B cell (primary cell): ENCODE data around the gene AUTS2. TPM values are rescaled to one million over a fixed set of nuclear protein-coding genes. Genes with fewer than 3 reads are reported as not detected.

Experiments used
- ATAC-seq: fragments of 200-7000 bp; cut with Tn5 transposase; one replicate; pipeline ENCODE4 v1.10.0; 2021; ENCODE audit warnings: low read depth, mild to moderate bottlenecking, moderate number of reproducible peaks, moderate library complexity
- CTCF ChIA-PET: fragments of 350-600 bp; sonication (Branson Sonifier 250); formaldehyde crosslinking; loops from one replicate; lab custom pipeline; 2021; ENCODE audit warnings: antibody characterized with exemption, inconsistent platforms; lab: Charles Lee
- POLR2A ChIA-PET: fragments of 350-600 bp; sonication (Branson Sonifier 250); formaldehyde crosslinking; loops from one replicate; lab custom pipeline; 2021; ENCODE audit warnings: antibody characterized with exemption; lab: Charles Lee
- DNase-seq: peaks from one replicate; pipeline ENCODE4 v3.0.0; 2013
- H2AFZ ChIP-seq: 2 replicates; pipeline ENCODE4 v1.6.1; 2012; ENCODE audit warnings: mild to moderate bottlenecking, low read depth, low read length; ENCODE audit not compliant: insufficient read depth, poor library complexity, severe bottlenecking
- H3K27ac ChIP-seq, 2 donors: 1 replicate in 1 of 2; 2 replicates in 1 of 2; pipeline ENCODE4 v1.5.1; 2012 to 2013; ENCODE audit warnings: low read length in 2 of 2, mild to moderate bottlenecking in 2 of 2, moderate library complexity in 1 of 2
- H3K27me3 ChIP-seq, 4 experiments: fragments of 200-600 bp in 1 of 4; sonication (generic) in 1 of 4; replicated peaks in 1 of 4; 1 replicate in 2 of 4; 2 replicates in 2 of 4; pipeline versions ENCODE4 v1.6.1 to v1.7.0; 2013 to 2016; ENCODE audit warnings: low read length in 3 of 4, mild to moderate bottlenecking in 2 of 4, mixed read lengths in 1 of 4, moderate library complexity in 1 of 4; ENCODE audit not compliant: insufficient read depth in 4 of 4, control insufficient read depth in 3 of 4; ENCODE audit errors: control extremely low read depth in 1 of 4
- H3K36me3 ChIP-seq, 2 experiments: replicated peaks in 1 of 2; 1 replicate in 1 of 2; 2 replicates in 1 of 2; pipeline versions ENCODE4 v1.6.1 to v1.7.1; 2013; ENCODE audit warnings: low read length in 1 of 2; ENCODE audit not compliant: insufficient read depth in 2 of 2, control insufficient read depth in 1 of 2; ENCODE audit errors: control extremely low read depth in 1 of 2, extremely low read depth in 1 of 2
- H3K4me1 ChIP-seq, 2 donors: fragments of 200-600 bp in 1 of 2; sonication (generic) in 1 of 2; 1 replicate in 1 of 2; 2 replicates in 1 of 2; pipeline versions ENCODE4 v1.5.1 to v1.6.1; 2013 to 2017; ENCODE audit warnings: low read length in 2 of 2; ENCODE audit not compliant: control insufficient read depth in 2 of 2, insufficient read depth in 2 of 2
- H3K4me2 ChIP-seq: replicated peaks from 2 replicates; pipeline ENCODE3; 2012; ENCODE audit warnings: mild to moderate bottlenecking, low read depth, low read length; ENCODE audit not compliant: poor library complexity, severe bottlenecking
- H3K4me3 ChIP-seq, 5 experiments: fragments of 200-600 bp in 1 of 5; sonication (generic) in 1 of 5; 1 replicate in 3 of 5; 2 replicates in 2 of 5; pipeline versions ENCODE4 v1.5.1 to v1.7.0; 2011 to 2016; ENCODE audit warnings: low read length in 4 of 5, mild to moderate bottlenecking in 4 of 5, low read depth in 2 of 5, control low read depth in 1 of 5, moderate library complexity in 1 of 5; ENCODE audit not compliant: insufficient read depth in 1 of 5; ENCODE audit errors: control extremely low read depth in 1 of 5, extremely low read depth in 1 of 5
- H3K79me2 ChIP-seq: fragments of 200-600 bp; sonication (generic); one replicate; pipeline ENCODE4 v1.6.0; 2016; ENCODE audit warnings: low read length; ENCODE audit not compliant: control insufficient read depth, insufficient read depth
- H3K9ac ChIP-seq: fragments of 200-600 bp; sonication (generic); 2 replicates; pipeline ENCODE4 v1.6.1; 2017; ENCODE audit warnings: mild to moderate bottlenecking, low read length, moderate library complexity
- H3K9me3 ChIP-seq, 3 donors: one replicate each; pipeline versions ENCODE4 v1.6.1 to v1.7.1; 2013; ENCODE audit warnings: low read length in 2 of 3; ENCODE audit not compliant: control insufficient read depth in 2 of 3, insufficient read depth in 1 of 3; ENCODE audit errors: control extremely low read depth in 1 of 3
- H4K20me1 ChIP-seq: 2 replicates; pipeline ENCODE4 v1.6.0; 2012; ENCODE audit warnings: mild to moderate bottlenecking, low read length; ENCODE audit not compliant: insufficient read depth, control insufficient read depth, poor library complexity, severe bottlenecking
- H3K27ac Mint-ChIP-seq: one replicate; pipeline ENCODE4 v1.8.0; 2021; ENCODE audit warnings: mixed read lengths
- H3K27me3 Mint-ChIP-seq: one replicate; pipeline ENCODE4 v1.8.0; 2021; ENCODE audit warnings: mixed read lengths
- H3K4me1 Mint-ChIP-seq: one replicate; pipeline ENCODE4 v1.8.0; 2021; ENCODE audit warnings: mixed read lengths
- H3K4me3 Mint-ChIP-seq: one replicate; pipeline ENCODE4 v1.8.0; 2021; ENCODE audit warnings: mixed read lengths
- H3K9me3 Mint-ChIP-seq: one replicate; pipeline ENCODE4 v1.8.0; 2022; ENCODE audit warnings: mixed read lengths; ENCODE audit not compliant: insufficient read depth
- CTCF ChIP-seq: fragments of 200-600 bp; IDR thresholded peaks from one replicate; pipeline ENCODE4 v1.8.0; 2022; ENCODE audit warnings: antibody characterized with exemption, mild to moderate bottlenecking
- EZH2 ChIP-seq: IDR thresholded peaks from 2 replicates; pipeline ENCODE4 v1.6.1; 2012; ENCODE audit warnings: borderline replicate concordance, low read depth, mild to moderate bottlenecking, moderate library complexity, low read length; ENCODE audit not compliant: insufficient read depth, poor library complexity, severe bottlenecking
- WGBS: methylation state at CpG from one replicate; pipeline ENCODE4 v1.1.5; 2013; ENCODE audit warnings: missing lambda C conversion rate; ENCODE audit not compliant: insufficient coverage; 5-methylcytosine and 5-hydroxymethylcytosine counted together
- intact Hi-C: fragments of 100-400 bp; cut with micrococcal nuclease; formaldehyde crosslinking; loops from one replicate; pipeline ENCODE4 v1.10.0; 2022
- polyA plus RNA-seq: library from polyadenylated mRNA; depleted of rRNA; stranded (reverse); fragments of >200 nt; gene quantifications from 2 replicates; pipeline ENCODE4 v1.2.3, GENCODE V29; 2012
- total RNA-seq, 2 donors: library from RNA; stranded (reverse); fragments of 120-200 nt in 1 of 2; gene quantifications; 1 replicate in 1 of 2; 2 replicates in 1 of 2; pipeline versions ENCODE4 v1.2.3 to v1.2.4, GENCODE V29; 2013 to 2022

AUTS2 gene
- total and polyA plus RNA-seq, 2 donors (not counting 1 experiment from before 2014, with no cell fraction given) = 22.3 to 35.0 TPM

- Mint-ChIP-seq H3K27me3 (peaks cover 22% of the 10 kb centered on the region), H3K4me1 (peaks cover 16% of the 10 kb centered on the region), H3K27ac (no peak overlapping the region), H3K4me3 (peak overlapping the region; percentile 94), H3K9me3 (no peaks in the 10 kb centered on the region)
- ChIA-PET CTCF (interaction anchor here (1.1 kb wide), 1 partner anchor 9 kb away, joined by 5 read pairs; no protein-coding TSS in a partner anchor), POLR2A (interaction anchor here (0.6 kb wide), 1 partner anchor 161 kb away, joined by 3 read pairs; no protein-coding TSS in a partner anchor)
- intact Hi-C loops = loop anchor here (10.0 kb wide), 2 partner anchors 760 to 1100 kb away; partner anchors contain the start of gene AUTS2
- TF ChIP-seq EZH2 (no peak), CTCF (no peak)
- peak overlapping the region; percentile 71 for H3K9ac ChIP-seq
- H3K36me3 ChIP-seq = peaks cover 0 to 2% of the 10 kb centered on the region in 2 experiments
- H3K27me3 ChIP-seq = peaks cover 0 to 27% (median 12%) of the 10 kb centered on the region in 4 experiments
- H3K4me2 ChIP-seq = peak overlapping the region; percentile 80
- peak overlapping the region; percentile 32 for H2AFZ ChIP-seq
- DNase-seq (peak; percentile 34), ATAC-seq (no peak)
- H4K20me1 ChIP-seq = peaks cover 11% of the 10 kb centered on the region
- H3K4me1 ChIP-seq = peaks cover 15% of the 10 kb centered on the region in 2 donors
- H3K9me3 ChIP-seq = peaks cover 0 to 3% (median 0%) of the 10 kb centered on the region in 3 donors
- under 1% methylated on average over 69 of the region's 77 CpGs for WGBS
- no peak overlapping the region for H3K27ac ChIP-seq
- H3K79me2 ChIP-seq = no peaks in the 10 kb centered on the region
- H3K4me3 ChIP-seq = peak overlapping the region; percentile 40 to 71 (median 59)
Measured at GRCh38 chr7:70694971-70695794, 1096.9 kb downstream of the AUTS2 start.

DNA sequence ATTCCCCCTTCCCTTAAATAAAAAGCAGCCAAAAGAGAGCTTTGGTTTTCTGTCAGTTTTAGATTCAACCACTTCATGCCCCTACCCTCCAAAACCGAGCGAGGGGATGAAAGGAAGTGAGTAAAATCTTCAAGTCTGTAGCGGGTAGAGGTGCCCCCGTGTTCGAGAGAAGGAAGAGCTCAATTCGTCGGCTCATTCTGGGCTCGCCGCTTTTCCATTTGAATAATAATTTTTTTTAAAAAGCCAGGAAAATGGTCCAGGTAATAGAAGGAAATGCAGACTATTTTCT is 1097.5 kb downstream of the AUTS2 start:
- H3K4me2 ChIP-seq = peak overlapping the region; percentile 80
- H4K20me1 ChIP-seq = peaks cover 11% of the 10 kb centered on the region
- DNase-seq (no peak), ATAC-seq (no peak)
- peaks cover 0 to 2% of the 10 kb centered on the region in 2 experiments for H3K36me3 ChIP-seq
- H3K4me1 ChIP-seq = peaks cover 15% of the 10 kb centered on the region in 2 donors
- WGBS = 0% methylated on average over 1 of the region's 9 CpGs
- ChIA-PET CTCF (interaction anchor here (0.6 to 1.1 kb wide), 2 partner anchors 10 to 21 kb away, joined by 4 to 5 read pairs; no protein-coding TSS in a partner anchor), POLR2A (interaction anchor here (0.6 kb wide), 2 partner anchors 13 to 161 kb away, joined by 3 read pairs; no protein-coding TSS in a partner anchor)
- peak overlapping the region; percentile 32 for H2AFZ ChIP-seq
- no peak overlapping the region for H3K27ac Mint-ChIP-seq
- intact Hi-C loops = loop anchor here (10.0 kb wide), 2 partner anchors 761 to 1101 kb away; partner anchors contain the start of gene AUTS2
- H3K27me3 ChIP-seq = peaks cover 0 to 27% (median 12%) of the 10 kb centered on the region in 4 experiments
- peak overlapping the region; percentile 94 for H3K4me3 Mint-ChIP-seq
- TF ChIP-seq CTCF (no peak), EZH2 (no peak)
- H3K27me3 Mint-ChIP-seq = peaks cover 22% of the 10 kb centered on the region
- H3K9ac ChIP-seq = peak overlapping the region; percentile 71
- H3K27ac ChIP-seq = no peak overlapping the region
- peak overlapping the region; percentile 40 to 71 (median 59) for H3K4me3 ChIP-seq
- H3K4me1 Mint-ChIP-seq = peaks cover 16% of the 10 kb centered on the region
- H3K9me3 Mint-ChIP-seq = no peaks in the 10 kb centered on the region
- H3K9me3 ChIP-seq = peaks cover 0 to 3% (median 0%) of the 10 kb centered on the region in 3 donors
- no peaks in the 10 kb centered on the region for H3K79me2 ChIP-seq
